ENCODE measurements around the gene PPIF. TPM values are rescaled to one million over a fixed set of nuclear protein-coding genes. Genes with fewer than 3 reads are reported as not detected.

Gene PPIF
- total and polyA plus RNA-seq, 10 donors = 29.2 to 99.3 (median 67.5) TPM

GRCh38 chr10:79349072-79349491 is 1.8 kb downstream of the PPIF start:
- TF ChIP-seq POLR2A (IDR thresholded peaks at IDR 0.05) (no peak), POLR2AphosphoS5 (IDR thresholded peaks at IDR 0.05) (no peak), CTCF (IDR thresholded peaks at IDR 0.05 in 8 of 11, conservative IDR thresholded peaks at IDR 0.05 in 3 of 11) (no peak)
- peak overlapping the region in 6 of 8 donors; percentile 73 to 93 (median 80) for H3K4me3 ChIP-seq
- H3K4me1 ChIP-seq = peaks cover 15 to 93% (median 70%) of the 10 kb centered on the region in 6 donors
- intact Hi-C loops (cut with DNase I; ENCODE audit: low total_unique reads) = no loop called here
- no peak for DNase-seq
- no peaks in the 10 kb centered on the region for H3K27me3 ChIP-seq (replicated peaks in 1 of 7)
- H3K9me3 ChIP-seq = no peaks in the 10 kb centered on the region
- peaks cover 10 to 55% (median 51%) of the 10 kb centered on the region in 6 donors for H3K36me3 ChIP-seq
- peak overlapping the region in 7 of 8 donors; percentile 92 to 99 (median 96) for H3K27ac ChIP-seq
- WGBS, 5 donors = 66 to 91% (median 73%) methylated on average over 4 to 6 of the region's 6 CpGs

- WGBS, 5 donors = 64 to 76% (median 67%) methylated on average over 6 of the region's 6 CpGs
- intact Hi-C loops (cut with DNase I; ENCODE audit: low total_unique reads) = no loop called here
- H3K9me3 ChIP-seq = no peaks in the 10 kb centered on the region
- no peak for TF ChIP-seq CTCF (IDR thresholded peaks at IDR 0.05 in 8 of 11, conservative IDR thresholded peaks at IDR 0.05 in 3 of 11)
- TF ChIP-seq POLR2AphosphoS5 (IDR thresholded peaks at IDR 0.05) = peak; percentile 20 to 54 (median 40)
- TF ChIP-seq POLR2A (IDR thresholded peaks at IDR 0.05) = no peak
- peak overlapping the region in 2 of 8 donors; percentile 77 to 90 for H3K4me3 ChIP-seq
- DNase-seq = peak; percentile 82
- no peaks in the 10 kb centered on the region for H3K27me3 ChIP-seq (replicated peaks in 1 of 7)
- peaks cover 19 to 97% (median 78%) of the 10 kb centered on the region in 6 donors for H3K4me1 ChIP-seq
- H3K36me3 ChIP-seq = peaks cover 10 to 63% (median 59%) of the 10 kb centered on the region in 6 donors
- peak overlapping the region in 7 of 8 donors; percentile 92 to 99 (median 96) for H3K27ac ChIP-seq
Measured at GRCh38 chr10:79349766-79350406, 2.6 kb downstream of the PPIF start.

- Histone ChIP-seq H3K4me3 (peak overlapping the region in 1 of 8 donors; percentile 11), H3K9me3 (no peaks in the 10 kb centered on the region), H3K27ac (peak overlapping the region in 6 of 8 donors; percentile 34 to 99 (median 96)), H3K27me3 (replicated peaks in 1 of 7) (no peaks in the 10 kb centered on the region), H3K4me1 (peaks cover 19 to 97% (median 77%) of the 10 kb centered on the region in 6 donors), H3K36me3 (peaks cover 12 to 70% (median 65%) of the 10 kb centered on the region in 6 donors)
- WGBS, 5 donors = 76 to 87% (median 82%) methylated on average over 14 to 21 of the region's 21 CpGs
- intact Hi-C loops (cut with DNase I; ENCODE audit: low total_unique reads) = no loop called here
- TF ChIP-seq POLR2AphosphoS5 (IDR thresholded peaks at IDR 0.05) (peak in 1 of 3 donors; percentile 22), CTCF (IDR thresholded peaks at IDR 0.05 in 8 of 11, conservative IDR thresholded peaks at IDR 0.05 in 3 of 11) (no peak), POLR2A (IDR thresholded peaks at IDR 0.05) (no peak)
- peak; percentile 77 for DNase-seq
Measured at GRCh38 chr10:79350407-79351154, 3.3 kb downstream of the PPIF start.

- peak; percentile 70 for DNase-seq
- TF ChIP-seq POLR2A (IDR thresholded peaks at IDR 0.05) (no peak), CTCF (IDR thresholded peaks at IDR 0.05 in 8 of 11, conservative IDR thresholded peaks at IDR 0.05 in 3 of 11) (no peak), POLR2AphosphoS5 (IDR thresholded peaks at IDR 0.05) (no peak)
- intact Hi-C loops (cut with DNase I; ENCODE audit: low total_unique reads) = no loop called here
- Histone ChIP-seq H3K36me3 (peaks cover 12 to 78% (median 67%) of the 10 kb centered on the region in 6 donors), H3K4me3 (no peak overlapping the region), H3K9me3 (no peaks in the 10 kb centered on the region), H3K27me3 (replicated peaks in 1 of 7) (no peaks in the 10 kb centered on the region), H3K27ac (peak overlapping the region in 1 of 8 donors; percentile 96), H3K4me1 (peaks cover 19 to 97% (median 78%) of the 10 kb centered on the region in 6 donors)
- 79 to 93% (median 89%) methylated on average over 13 of the region's 13 CpGs for WGBS, 5 donors
Measured at GRCh38 chr10:79351332-79351731, 4.1 kb downstream of the PPIF start.
